Inflammatory macrophage treated with lipopolysaccharide for 4 hours (primary cell): Measurements from ENCODE around the gene KIAA1328.
"Not testable (repeated sequence)": the region's sequence is repeated elsewhere in the genome, so short reads cannot be mapped to it uniquely, and the experiment has no call there.

Experiments used
- DNase-seq: peaks from one replicate; pipeline ENCODE4 v3.0.0-alpha.2; 2020

KIAA1328 gene

GRCh38 chr18:36826556-36826955, 2.4 kb upstream of the KIAA1328 start:
- DNase-seq: peak; percentile 11

DNA sequence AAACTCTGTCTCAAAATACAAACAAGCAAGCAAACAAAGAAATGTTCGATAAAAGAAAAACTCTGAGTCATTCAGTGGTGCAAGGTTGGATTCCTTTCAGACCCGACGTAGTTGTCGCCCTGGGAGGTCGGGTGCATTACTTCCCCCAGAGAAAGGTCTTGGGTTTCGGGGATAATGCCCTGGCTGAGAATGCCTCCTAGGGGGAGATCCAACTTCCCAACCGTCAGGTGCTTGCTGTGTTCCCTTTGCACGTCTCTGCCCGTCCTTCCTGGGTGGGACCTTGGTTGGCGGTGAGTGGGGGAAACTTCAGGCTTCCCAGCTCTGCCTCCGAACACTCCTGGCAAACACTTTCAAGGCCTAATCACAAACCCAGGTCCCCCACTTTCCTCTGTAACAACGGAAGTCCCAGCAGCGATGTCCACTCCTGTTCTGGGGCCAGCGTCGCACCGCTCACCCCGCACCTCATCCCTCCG, 734 bp upstream of the KIAA1328 start:
- DNase-seq: peak; percentile 20

DNA sequence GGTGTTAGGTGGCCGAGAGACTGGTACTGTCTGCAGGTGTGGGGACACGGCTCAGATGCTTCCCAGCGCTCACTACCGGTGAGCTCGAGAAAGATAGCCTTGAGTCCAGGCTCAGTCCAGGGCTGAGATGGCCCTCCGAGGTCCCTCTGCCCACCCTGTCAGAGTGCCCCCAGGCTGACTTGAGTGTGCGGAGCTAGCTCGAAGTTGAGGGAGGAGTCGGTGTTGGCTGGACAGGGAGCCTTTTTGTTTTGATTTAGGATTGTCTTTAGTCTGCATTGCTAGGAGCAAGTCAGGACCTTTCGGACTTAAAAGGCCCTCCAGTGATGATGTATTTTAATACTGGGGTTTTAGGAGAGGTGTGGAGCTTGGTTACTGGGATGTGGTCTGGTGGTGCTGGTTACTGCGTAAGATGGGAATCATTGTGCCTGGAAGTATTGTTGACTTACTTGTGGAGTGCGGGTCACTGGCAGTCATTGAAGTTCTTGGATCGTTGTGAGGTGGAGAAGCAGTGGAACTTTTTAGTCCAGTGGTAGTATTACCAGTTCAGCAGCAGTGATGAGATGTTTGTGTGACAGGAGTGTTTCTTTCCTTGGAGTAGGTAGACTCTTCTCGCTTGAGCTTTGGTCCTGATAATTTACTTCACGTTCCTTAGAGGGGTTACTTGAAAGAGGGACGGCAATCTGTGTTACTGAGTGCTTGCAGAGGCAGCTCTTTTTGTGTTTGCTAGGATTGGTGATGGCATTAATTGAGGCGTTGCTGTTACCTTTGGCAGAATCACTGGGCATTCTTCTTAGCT, 633 bp downstream of the KIAA1328 start:
- DNase-seq: no peak

DNA sequence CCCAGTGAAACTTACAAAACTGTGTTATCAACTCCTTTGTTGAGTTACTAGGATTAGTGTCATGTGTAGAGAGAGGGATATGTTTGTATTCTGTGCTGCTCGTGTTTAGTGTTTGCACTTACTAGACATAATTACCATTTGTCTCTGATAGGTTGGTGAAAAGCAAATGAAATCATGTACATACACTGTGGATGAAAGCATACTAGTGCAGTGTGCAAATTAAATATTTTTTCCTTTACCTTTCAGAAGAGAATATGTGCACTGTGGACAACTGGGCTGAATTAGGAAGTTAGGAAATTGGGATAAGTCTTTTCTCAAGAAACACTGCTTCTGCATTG, 1.2 kb downstream of the KIAA1328 start:
- no peak for DNase-seq

- DNase-seq: no peak
These were observed 2.2 kb downstream of the KIAA1328 start for GRCh38 chr18:36831139-36831538.

DNA sequence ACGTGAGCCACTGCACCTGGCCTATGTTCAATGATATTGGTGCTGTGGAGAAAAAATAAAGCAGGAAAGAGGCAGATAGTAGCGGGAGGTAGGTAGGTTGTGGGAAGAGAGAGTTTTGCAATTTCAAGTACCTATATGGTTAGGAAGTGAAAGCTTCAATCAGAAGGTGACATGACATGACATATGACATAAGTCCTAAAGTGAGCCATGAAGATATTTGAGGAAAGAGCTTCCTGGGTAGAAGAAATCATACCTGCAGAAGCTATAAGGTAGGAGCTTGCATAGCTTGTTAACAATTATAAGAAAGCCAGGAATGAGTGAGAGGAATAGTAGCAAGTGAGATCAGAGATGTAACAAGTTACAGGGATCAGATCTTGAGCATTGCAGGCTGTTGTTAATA, 4.2 kb downstream of the KIAA1328 start:
- DNase-seq: no peak

- DNase-seq: no peak
These were observed 7.0 kb downstream of the KIAA1328 start for GRCh38 chr18:36835927-36836326.

DNA sequence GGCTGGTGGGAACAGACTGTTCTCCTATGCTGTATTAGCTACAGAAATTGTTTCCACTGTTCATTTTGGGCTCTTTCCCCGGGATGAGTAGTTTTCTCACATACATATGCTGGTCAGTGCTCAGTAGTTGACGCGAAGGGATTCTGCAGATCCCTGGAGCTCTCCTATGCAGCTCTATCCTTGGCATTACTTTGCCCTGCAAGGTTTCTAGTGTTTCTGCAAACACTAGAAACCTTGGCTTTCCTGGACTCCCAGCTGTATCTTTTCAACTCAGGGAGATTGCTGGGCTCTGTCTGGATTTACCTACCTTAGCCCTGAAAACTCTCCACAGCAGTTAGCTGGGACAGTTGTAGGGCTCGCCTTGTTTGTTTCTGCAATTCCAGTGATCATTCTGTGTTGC, 10.9 kb downstream of the KIAA1328 start:
- DNase-seq: no peak

DNA sequence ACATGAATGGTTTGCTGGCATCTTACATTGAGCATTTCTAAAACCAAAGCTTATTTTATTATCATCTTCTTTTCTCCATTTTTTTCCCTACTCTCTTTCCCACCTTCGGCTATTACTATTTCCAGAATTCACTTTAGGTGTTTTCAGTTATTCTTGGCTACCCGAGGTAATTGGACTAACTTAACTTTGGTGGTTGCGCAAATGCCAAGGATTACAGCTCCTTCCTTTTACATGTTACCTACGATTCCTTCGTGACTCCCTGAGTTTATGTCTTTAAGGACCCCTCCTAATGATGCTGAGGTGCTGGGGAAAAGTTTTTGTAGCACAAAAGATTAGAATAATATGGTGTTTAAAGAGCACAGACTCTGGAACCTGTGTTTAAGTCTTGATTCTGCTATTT, 14.3 kb downstream of the KIAA1328 start:
- no peak for DNase-seq

DNA sequence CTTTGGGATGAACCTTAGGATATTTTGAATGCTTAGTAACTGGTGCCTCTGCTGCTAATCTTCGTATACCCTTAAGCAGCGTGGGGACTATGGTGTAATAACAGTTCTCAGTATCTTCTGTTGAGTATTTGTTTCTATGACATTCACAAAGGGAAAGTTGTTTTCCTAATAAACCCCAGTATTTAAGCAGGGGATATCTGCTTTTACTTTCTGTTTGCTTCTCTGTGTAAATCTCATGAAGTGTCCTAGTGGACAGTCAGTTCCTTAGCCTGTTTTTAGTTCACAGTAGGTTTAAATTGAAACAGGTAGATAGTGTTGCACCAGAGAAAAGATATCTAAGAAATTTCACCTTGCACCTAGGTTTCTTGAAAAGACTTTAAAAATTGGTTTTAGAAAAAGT, 14.9 kb downstream of the KIAA1328 start:
- DNase-seq: peak; percentile 13

DNA sequence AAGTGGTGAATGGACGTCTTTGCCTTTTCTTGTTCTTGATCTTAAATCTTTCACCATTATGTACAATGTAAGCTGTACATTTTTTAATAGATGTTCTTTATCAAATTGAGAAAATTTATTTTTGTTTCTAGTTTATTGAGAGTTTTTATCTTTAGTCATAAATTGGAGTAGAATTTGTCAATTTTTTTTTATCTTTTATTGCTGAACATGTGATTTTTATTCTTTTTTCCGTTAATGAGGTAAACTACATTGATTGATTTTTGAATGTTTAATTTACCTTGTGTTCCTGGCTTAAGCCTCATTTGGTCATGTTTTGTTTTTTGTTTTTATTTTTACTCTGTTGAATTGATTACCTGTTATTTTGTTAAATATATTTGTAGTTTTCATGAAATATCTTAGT, 19.7 kb downstream of the KIAA1328 start:
- DNase-seq: no peak

GRCh38 chr18:36849288-36850006, 20.5 kb downstream of the KIAA1328 start:
- no peak for DNase-seq

DNA sequence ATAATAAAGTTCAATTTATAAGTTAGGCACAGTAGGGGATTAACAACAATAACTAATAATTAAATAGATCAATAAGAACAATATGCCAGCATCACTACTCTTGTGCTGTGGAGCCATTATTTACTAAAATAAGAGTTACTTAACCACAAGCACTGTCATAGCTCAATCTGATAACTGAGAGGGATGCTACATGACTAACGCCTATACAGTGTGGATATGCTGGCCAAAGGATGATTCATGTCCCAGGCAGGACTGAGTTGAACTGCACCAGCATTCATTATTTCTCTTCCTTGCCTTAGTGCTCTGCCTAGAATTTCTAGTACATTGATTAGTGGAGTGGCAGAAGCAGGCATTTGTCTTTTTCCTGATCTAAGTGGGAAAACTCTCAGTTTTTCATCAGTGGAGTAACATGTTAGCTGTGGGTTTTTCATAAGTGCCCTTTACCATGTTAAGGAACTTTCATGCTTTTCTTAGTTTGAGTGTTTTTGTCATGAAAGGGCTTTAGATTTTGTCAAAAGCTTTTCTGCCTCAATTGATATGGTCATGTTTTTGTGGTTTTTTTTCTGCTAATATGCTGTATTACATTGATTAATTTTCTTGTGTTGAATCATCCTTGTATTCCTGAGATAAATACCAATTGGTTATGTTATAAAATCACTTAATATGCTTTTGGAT, 21.7 kb downstream of the KIAA1328 start:
- no peak for DNase-seq

- DNase-seq: no peak
These were observed 22.3 kb downstream of the KIAA1328 start for GRCh38 chr18:36851202-36851590.

DNA sequence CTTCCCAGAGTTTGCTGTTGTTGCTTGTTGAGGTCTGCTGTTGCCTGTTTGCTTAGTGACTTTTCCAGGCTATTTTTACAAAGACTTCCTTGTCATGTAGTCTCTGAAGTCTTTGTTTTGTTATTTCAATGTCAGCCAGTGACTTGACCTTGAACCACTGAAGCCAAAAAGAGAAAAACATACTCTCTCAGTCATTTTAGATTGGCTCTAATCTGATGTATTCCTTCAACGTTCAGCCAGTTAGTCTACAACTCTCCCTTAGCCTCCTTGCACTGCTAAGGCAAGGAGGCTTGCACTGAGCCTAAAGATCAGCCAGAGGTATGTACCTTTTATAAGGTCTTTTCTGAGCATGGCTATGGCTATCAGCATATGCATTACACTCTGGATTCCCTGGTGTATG, 27.9 kb downstream of the KIAA1328 start:
- DNase-seq: no peak

GRCh38 chr18:36862182-36862581, 33.3 kb downstream of the KIAA1328 start:
- no peak for DNase-seq

DNA sequence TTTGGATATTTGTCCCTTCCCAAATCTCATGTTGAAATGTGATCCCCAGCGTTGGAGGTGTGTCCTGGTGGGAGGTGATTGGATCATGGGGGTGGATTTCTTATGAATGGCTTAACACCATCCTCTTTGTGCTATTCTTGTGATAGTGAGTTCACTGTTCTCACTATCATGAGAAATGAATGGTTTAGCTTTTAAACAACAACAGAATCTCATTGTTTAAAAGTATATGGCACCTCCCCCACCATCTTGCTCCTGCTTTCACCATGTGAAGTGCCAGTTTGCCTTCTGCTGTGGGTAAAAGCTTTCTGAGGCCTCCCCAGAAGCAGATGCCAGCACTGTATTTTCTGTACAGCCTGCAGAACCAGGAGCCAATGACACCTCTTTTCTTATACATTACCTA, 38.1 kb downstream of the KIAA1328 start:
- no peak for DNase-seq

DNA sequence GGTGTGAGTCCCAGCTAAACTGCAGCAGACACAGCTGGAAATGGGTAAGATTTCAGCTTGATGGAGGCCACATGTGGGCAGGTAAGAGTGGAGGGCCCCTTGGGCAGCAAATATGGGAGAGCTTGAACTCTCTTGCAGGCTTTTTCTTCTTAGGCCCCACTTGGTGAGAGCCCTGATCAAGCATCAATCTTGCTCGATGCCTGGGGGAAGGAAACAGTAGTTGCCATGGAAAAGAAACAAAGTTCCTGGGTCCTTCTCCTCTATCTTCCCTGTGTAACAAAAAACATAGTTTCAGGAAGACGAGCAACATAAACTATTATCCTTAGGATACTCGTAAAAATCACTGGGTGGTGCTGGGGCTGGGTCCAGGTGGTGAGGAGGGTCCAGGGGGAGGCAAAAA, 42.9 kb downstream of the KIAA1328 start:
- no peak for DNase-seq

GRCh38 chr18:36872329-36872728, 43.4 kb downstream of the KIAA1328 start:
- no peak for DNase-seq

DNA sequence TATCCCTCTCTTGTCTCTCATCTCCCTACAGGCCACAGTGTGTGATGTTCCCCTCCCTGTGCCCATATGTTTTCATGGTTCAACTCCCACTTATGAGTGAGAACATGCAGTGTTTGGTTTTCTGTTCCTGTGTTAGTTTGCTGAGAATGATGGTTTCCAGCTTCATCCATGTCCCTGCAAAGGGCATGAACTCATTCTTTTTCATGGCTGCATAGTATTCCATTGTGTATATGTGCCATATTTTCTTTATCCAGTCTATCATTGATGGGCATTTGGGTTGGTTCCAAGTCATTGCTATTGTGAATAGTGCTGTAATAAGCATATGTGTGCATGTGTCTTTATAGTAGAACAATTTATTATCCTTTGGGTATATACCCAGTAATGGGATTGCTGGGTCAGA, 44.9 kb downstream of the KIAA1328 start:
- not testable (repeated sequence) for DNase-seq

- not testable (repeated sequence) for DNase-seq
These were observed 50.9 kb downstream of the KIAA1328 start for GRCh38 chr18:36879796-36880195.

DNA sequence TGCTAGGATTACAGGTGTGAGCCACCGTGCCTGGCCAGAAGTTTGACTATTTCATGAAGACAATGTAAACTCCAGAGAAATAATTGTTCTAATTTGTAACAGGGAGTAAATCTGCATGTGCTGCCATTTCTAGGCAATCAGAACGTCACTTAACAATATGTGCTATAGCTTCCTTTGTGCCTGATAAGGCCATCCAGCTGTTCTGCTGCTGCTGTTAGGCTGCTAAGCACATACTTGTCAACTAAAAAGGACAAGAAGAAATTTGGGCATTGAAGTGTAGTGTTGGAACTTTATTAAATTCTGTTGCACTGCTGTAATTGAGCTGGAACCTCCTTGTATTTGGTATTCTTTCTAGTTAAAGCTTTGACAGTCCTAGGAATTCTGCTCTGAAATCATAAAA, 57.1 kb downstream of the KIAA1328 start:
- no peak for DNase-seq

DNA sequence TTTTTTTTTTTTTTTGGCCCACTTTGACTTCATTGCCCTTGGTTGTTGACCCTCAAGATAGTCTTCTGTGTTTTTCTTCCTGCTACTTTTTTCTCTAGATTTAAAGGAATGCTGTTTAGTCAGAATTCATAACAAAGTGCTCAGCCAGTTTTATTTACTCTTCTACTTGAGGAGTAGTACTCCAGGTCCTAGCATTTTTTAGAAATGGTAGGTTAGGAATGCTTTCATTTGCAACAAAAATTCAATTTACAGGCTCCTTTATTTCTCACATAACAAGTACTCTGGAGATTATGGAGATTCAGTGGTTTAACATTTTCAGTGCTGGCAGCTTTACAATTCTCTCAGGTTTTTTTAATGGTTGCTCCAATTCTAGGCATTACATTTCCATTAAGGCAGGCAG, 58.2 kb downstream of the KIAA1328 start:
- no peak for DNase-seq

DNA sequence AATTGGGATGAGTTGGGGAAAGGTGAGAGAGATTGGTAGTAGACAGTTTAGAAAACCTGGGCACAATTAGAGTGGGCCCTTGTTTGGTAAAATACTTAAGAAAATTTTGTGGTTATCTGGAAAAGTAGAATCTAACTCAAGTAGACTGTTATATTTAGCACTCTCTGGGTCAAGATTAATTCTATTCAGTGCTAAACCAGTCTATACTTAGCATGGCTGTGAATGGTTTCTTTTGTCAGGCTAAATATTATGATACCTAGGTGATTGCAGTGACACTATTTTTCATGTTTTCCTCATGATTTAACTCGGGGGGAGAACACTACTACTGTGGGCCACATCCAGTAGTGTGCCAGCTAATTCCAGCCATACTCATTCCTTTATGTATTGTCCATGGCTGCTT, 58.9 kb downstream of the KIAA1328 start:
- no peak for DNase-seq
